GM23248 (cell line): ENCODE measurements around the gene IL5.

Experiments used
- EZH2 ChIP-seq: fragments of 200-600 bp; sonication (generic); IDR thresholded peaks from 2 replicates; pipeline ENCODE4 v1.6.1; 2018; ENCODE audit warnings: antibody characterized with exemption, mild to moderate bottlenecking; ENCODE audit not compliant: insufficient read depth, poor library complexity, severe bottlenecking
- EZH2phosphoT487 ChIP-seq: fragments of 200-600 bp; sonication (generic); IDR thresholded peaks from 2 replicates; pipeline ENCODE4 v1.6.1; 2018; ENCODE audit warnings: antibody characterized with exemption, moderate library complexity, mild to moderate bottlenecking, low read depth; ENCODE audit not compliant: insufficient read depth

GRCh38 chr5:132501629-132501956, 41.7 kb downstream of the IL5 start:
- no peak for TF ChIP-seq EZH2phosphoT487
- TF ChIP-seq EZH2 = no peak
